ENCODE data around the gene PEMT. TPM values are rescaled to one million over a fixed set of nuclear protein-coding genes. Genes with fewer than 3 reads are reported as not detected.

The PEMT gene
- total and polyA plus RNA-seq, 7 donors, result 5.3 to 21.9 (median 13.5) TPM

DNA sequence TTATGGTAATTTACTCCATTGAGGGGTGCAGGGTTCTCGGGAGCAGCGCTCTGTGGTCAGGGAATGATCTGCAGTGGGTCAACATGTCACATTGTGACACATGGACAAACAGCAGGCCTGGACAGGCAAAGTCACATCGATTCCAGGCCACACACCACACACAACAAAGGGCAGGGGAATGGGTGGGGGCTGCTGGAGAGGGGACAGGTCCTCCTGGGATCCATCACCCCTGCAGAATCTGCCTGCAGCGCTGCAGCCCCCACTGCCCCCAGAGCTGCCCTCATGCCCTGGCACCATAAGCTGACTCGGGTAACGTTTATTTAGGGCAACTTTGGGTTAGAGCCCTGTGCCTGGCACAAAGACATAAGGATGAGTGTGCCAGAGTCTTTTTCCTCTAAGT lies 9.1 kb downstream of the PEMT start:
- no peak for DNase-seq
- Histone ChIP-seq H3K9me3 (no peaks in the 10 kb centered on the region), H3K4me3 (no peak overlapping the region), H3K36me3 (no peaks in the 10 kb centered on the region), H3K4me1 (peaks cover 0 to 2% (median 0%) of the 10 kb centered on the region in 4 donors), H3K27ac (no peak overlapping the region), H3K27me3 (no peaks in the 10 kb centered on the region)
- TF ChIP-seq POLR2A (IDR thresholded peaks at IDR 0.05) (no peak), EP300 (IDR thresholded peaks at IDR 0.05) (no peak), POLR2AphosphoS5 (IDR thresholded peaks at IDR 0.05) (no peak)
- TF ChIP-seq, protein P1, sequence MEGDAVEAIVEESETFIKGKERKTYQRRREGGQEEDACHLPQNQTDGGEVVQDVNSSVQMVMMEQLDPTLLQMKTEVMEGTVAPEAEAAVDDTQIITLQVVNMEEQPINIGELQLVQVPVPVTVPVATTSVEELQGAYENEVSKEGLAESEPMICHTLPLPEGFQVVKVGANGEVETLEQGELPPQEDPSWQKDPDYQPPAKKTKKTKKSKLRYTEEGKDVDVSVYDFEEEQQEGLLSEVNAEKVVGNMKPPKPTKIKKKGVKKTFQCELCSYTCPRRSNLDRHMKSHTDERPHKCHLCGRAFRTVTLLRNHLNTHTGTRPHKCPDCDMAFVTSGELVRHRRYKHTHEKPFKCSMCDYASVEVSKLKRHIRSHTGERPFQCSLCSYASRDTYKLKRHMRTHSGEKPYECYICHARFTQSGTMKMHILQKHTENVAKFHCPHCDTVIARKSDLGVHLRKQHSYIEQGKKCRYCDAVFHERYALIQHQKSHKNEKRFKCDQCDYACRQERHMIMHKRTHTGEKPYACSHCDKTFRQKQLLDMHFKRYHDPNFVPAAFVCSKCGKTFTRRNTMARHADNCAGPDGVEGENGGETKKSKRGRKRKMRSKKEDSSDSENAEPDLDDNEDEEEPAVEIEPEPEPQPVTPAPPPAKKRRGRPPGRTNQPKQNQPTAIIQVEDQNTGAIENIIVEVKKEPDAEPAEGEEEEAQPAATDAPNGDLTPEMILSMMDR (IDR thresholded peaks at IDR 0.05), result no peak
- intact Hi-C loops (cut with DNase I), result no loop called here
- WGBS, 2 donors, result 91 to 94% methylated on average over 6 of the region's 6 CpGs

DNA sequence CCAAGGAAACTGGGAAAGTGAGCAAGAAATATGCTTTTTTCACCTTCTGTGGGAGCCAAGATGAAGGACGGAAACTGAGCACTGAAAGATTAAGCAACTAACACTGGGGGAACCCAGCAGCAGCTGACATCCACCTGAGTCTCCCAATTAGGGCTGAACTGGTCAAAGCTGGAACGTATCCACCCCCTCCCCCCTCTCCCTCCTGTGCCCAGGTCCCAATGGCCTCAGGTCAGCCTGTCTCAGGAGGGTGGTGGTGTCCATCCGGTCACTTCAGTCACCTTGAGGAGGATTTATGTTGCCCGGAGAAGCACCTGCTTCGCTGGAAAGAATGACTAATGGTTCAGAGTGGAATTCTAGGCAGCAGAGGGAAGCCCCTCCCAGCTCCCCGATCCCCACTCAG lies 10.0 kb downstream of the PEMT start:
- no peaks in the 10 kb centered on the region for H3K36me3 ChIP-seq
- no peaks in the 10 kb centered on the region for H3K27me3 ChIP-seq
- no peak for DNase-seq
- intact Hi-C loops (cut with DNase I), result no loop called here
- TF ChIP-seq POLR2A (IDR thresholded peaks at IDR 0.05), result no peak
- TF ChIP-seq EP300 (IDR thresholded peaks at IDR 0.05), result no peak
- TF ChIP-seq POLR2AphosphoS5 (IDR thresholded peaks at IDR 0.05), result no peak
- TF ChIP-seq, protein P1 (IDR thresholded peaks at IDR 0.05), result no peak
- 88 to 92% methylated on average over 6 of the region's 6 CpGs for WGBS, 2 donors
- no peak overlapping the region for H3K4me3 ChIP-seq
- no peaks in the 10 kb centered on the region for H3K9me3 ChIP-seq
- H3K4me1 ChIP-seq, result no peaks in the 10 kb centered on the region
- H3K27ac ChIP-seq, result no peak overlapping the region

DNA sequence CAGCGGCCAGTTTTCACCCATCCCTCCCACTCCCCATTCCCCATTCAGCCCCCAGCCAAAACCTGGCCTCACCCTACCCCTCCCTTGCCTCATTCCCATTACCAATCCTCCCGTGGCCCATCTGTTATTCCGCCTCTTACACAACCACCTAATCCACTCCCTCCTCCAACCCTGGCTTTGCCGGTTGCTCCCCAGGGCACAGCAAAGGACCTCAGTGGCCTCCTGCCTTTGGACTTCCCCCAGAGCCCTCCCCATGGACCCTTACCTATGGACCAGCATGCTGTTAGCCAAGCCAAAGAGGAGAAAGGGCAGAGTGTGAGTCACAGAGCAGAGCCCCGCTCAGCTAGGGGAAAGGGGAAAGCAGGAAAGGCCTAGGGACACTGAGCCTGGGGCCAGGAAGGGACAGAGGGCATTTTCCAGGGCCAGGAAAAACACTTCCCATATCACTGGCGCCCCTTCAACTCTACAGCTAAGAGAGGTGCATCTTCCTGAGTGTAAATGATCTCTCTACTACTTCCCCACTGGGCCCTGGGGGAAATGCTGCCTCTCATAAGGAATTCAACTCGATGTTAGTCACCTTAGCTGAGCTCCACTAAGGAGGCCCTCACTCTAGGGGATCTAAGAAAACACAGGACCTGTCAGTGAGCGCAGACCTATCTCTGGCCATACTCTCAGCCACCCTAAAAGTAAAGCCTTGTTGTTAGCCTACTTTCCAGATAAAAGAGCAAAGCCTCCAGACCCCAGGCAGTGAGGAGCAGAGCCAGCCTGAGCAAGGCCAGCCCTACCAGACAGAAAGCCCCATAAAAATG lies 10.6 kb downstream of the PEMT start:
- 85 to 87% methylated on average over 8 of the region's 8 CpGs for WGBS, 2 donors
- Histone ChIP-seq H3K27me3 (no peaks in the 10 kb centered on the region), H3K27ac (no peak overlapping the region), H3K9me3 (no peaks in the 10 kb centered on the region), H3K36me3 (no peaks in the 10 kb centered on the region), H3K4me3 (no peak overlapping the region), H3K4me1 (no peaks in the 10 kb centered on the region)
- intact Hi-C loops (cut with DNase I), result no loop called here
- DNase-seq, result no peak
- no peak for TF ChIP-seq POLR2AphosphoS5 (IDR thresholded peaks at IDR 0.05)
- no peak for TF ChIP-seq POLR2A (IDR thresholded peaks at IDR 0.05)
- no peak for TF ChIP-seq EP300 (IDR thresholded peaks at IDR 0.05)
- TF ChIP-seq, protein P1 (IDR thresholded peaks at IDR 0.05), result no peak

DNA sequence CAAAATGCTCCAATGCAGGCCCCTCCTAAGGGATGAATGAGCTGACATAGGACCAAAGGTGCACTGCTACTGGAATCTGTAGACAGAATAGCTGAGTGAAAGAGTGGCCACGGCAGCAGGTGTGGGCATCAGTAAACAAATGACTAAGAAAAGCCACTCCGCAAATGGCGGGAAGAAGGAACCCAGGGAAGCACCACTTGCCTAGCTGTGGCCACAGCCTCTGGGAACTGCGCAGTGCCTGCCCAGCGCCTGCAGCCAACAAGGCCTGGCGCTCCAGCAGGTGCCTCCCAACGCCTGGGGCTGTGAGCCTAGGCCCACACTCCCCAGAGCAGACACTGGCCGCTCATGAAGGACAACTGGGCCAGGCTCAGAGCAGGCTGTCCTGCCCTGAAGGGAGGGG lies 11.8 kb downstream of the PEMT start:
- WGBS, 2 donors, result 88 to 91% methylated on average over 8 of the region's 8 CpGs
- H3K4me1 ChIP-seq, result no peaks in the 10 kb centered on the region

More for the DNA sequence above, 11.8 kb downstream of the PEMT start:
- no peak overlapping the region for H3K4me3 ChIP-seq
- H3K27me3 ChIP-seq, result no peaks in the 10 kb centered on the region
- intact Hi-C loops (cut with DNase I), result no loop called here
- no peaks in the 10 kb centered on the region for H3K9me3 ChIP-seq
- no peak overlapping the region for H3K27ac ChIP-seq
- peaks cover 0 to 7% (median 0%) of the 10 kb centered on the region in 4 donors for H3K36me3 ChIP-seq
- no peak for DNase-seq
- TF ChIP-seq POLR2A (IDR thresholded peaks at IDR 0.05), result no peak
- TF ChIP-seq, protein P1 (IDR thresholded peaks at IDR 0.05), result no peak
- no peak for TF ChIP-seq EP300 (IDR thresholded peaks at IDR 0.05)
- TF ChIP-seq POLR2AphosphoS5 (IDR thresholded peaks at IDR 0.05), result no peak

All from sigmoid colon (tissue), 7 donors.